Spleen (tissue), 7 donors: ENCODE measurements around the gene CLPSL1.

Source experiments
- POLR2A ChIP-seq, 3 donors: fragments of 450-650 bp; IDR thresholded peaks; one replicate each; pipeline ENCODE4 v1.5.1; 2017; ENCODE audit warnings: antibody characterized with exemption in 3 of 3, mild to moderate bottlenecking in 1 of 3
- TF ChIP-seq, protein P1 (sequence below), 11 experiments: fragments of 200-600 bp in 7 of 11; fragments of 450-650 bp in 4 of 11; sonication (generic) in 4 of 11; IDR thresholded peaks in 8 of 11; conservative IDR thresholded peaks in 3 of 11; 1 replicate in 7 of 11; 2 replicates in 4 of 11; pipeline versions ENCODE4 v1.4.0 to v1.8.0; 2016 to 2021; ENCODE audit warnings: antibody characterized with exemption in 11 of 11, inconsistent platforms in 4 of 11, mild to moderate bottlenecking in 1 of 11
- donor health status: DM: no; HTN: no; CAD: no; lungs with moderate emphysema.
- donor health status: DM: no; HTN: no; CAD: no.
- donor health status: DM: no; HTN: no; CAD: no.

- TF ChIP-seq, protein P1, sequence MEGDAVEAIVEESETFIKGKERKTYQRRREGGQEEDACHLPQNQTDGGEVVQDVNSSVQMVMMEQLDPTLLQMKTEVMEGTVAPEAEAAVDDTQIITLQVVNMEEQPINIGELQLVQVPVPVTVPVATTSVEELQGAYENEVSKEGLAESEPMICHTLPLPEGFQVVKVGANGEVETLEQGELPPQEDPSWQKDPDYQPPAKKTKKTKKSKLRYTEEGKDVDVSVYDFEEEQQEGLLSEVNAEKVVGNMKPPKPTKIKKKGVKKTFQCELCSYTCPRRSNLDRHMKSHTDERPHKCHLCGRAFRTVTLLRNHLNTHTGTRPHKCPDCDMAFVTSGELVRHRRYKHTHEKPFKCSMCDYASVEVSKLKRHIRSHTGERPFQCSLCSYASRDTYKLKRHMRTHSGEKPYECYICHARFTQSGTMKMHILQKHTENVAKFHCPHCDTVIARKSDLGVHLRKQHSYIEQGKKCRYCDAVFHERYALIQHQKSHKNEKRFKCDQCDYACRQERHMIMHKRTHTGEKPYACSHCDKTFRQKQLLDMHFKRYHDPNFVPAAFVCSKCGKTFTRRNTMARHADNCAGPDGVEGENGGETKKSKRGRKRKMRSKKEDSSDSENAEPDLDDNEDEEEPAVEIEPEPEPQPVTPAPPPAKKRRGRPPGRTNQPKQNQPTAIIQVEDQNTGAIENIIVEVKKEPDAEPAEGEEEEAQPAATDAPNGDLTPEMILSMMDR (IDR thresholded peaks at IDR 0.05 in 8 of 11, conservative IDR thresholded peaks at IDR 0.05 in 3 of 11) = peak in 7 of 11 experiments; percentile 3 to 66 (median 44)
- peak; percentile 40 to 73 (median 55) for TF ChIP-seq POLR2A (IDR thresholded peaks at IDR 0.05)
Observed at GRCh38 chr6:35731736-35732532, 48.9 kb upstream of the CLPSL1 start.
